Kidney tubule cell (primary cell): ENCODE results near the gene TPPP3.

Experiments
- DNase-seq: peaks from one replicate; pipeline ENCODE4 v3.0.0-alpha.2; 2018; ENCODE audit warnings: low spot score

TPPP3 gene

DNA sequence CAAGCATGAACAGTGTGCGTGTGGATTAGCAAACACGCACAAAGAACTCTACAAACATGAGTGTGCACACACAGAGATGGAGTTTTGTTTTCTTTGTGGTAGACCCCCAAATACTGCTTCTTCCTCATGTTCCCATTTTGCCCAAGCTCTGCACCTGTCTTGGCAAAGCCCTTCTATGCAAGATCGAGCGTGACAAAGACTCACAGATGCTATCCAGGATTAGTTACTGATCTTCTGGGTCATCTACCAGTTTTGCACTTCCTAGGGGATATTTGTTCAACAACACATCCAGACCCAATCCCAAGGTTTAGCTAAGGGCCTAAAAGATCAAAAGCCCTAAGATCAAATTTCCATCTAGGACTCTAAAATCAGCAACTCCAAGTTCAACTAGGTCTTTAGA lies 50.7 kb downstream of the TPPP3 start:
- DNase-seq, result no peak

DNA sequence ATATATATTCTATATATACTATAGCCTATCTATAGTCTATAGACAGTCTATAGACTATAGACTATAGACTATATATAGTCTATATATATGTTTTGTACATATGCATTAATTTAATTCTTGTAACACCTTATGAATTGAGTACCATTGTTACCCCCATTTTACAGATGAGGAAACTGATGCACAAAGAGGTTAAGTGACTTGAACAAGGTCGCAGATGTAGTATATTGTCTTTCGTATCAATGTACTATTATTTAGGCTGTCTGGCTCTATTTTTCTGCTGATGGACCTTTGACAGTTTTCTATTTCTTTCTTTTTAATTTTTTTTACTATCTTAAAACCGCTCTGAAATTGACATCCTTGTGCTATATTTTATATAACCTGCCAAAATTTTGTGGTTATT lies 52.0 kb downstream of the TPPP3 start:
- no peak for DNase-seq
